Measurements from ENCODE around the gene CDH4.

The CDH4 gene

DNA sequence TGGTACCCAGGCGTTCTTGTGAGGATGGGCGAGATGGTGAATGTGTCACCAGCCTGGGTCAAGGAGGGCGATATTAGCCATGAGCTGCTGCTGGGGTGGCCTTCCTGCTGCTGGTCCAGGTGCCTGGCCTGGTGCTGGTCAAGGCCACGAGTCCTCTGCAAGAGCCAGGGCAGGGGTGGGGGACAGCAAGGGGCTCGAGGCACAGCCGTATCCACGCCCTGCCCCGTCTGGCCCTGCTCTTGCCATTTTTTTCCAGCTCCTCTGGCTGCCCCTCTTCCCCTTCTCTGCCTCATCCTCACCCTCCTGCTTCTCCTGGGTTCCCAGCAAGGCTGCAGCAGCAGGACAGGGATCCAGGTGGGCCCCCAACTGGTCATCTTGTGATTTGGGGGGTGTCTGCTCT is 51.2 kb downstream of the CDH4 start:
- DNase-seq = no peak

DNA sequence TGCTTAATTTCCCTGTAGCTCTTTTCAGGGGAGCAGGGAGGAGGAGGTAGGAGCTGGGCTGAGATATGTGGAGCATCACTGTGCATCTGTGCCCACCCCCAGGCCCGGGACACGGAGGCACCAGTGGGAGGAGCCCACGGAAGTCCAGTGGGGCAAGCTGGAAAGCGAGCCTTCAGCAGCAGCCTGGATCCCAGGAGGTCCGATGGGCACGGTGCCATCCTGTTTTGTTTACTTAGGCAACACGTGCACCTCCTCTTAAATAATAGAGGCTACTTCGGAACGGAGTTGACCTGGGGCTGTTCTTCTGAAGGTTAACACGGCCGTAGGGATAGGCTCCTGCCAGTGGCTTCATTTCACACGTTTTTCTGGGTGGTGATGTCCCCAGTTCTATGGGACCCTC is 51.6 kb downstream of the CDH4 start:
- no peak for DNase-seq

DNA sequence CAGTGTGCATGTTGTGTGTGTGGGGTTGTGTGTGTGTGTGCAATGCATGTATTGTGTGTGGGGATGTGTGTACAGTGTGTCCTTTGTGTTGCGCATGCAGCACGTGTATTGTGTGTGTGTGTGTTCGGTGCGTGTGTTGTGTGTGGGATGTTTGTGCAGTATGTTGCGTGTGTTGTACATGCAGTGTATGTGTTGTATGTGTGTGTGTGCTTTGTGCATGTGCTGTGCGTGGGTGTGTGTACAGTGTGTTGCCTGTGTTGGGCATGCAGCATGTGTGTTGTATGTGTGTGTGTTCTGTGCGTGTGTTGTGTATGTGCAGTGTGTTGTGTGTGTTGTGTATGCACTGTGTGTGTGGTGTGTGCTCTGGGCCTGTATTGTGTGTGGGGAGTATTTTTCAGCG is 52.7 kb downstream of the CDH4 start:
- DNase-seq = no peak

DNA sequence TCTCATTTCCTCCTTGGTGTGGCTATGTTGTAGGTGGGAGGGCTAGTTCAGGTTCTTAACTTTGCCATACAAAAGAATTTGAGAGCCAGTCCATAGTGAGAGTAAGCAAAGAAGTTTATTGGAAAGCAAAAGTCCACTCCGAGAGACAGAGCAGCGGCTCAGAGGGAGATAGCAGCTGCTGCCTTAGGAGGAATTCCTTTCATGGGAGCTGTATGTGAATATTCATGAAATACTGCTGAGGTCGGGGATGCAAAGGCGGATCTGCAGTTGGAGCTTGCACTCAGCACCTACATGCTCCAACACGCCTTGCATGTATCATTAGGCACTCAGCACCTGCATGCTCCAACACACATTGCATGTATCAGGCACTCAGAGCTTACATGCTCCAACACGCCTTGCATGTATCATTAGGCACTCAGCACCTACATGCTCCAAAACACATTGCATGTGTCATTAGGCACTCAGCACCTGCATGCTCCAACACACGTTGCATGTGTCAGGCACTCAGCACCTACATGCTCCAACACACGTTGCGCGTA is 54.9 kb downstream of the CDH4 start:
- DNase-seq = no peak

DNA sequence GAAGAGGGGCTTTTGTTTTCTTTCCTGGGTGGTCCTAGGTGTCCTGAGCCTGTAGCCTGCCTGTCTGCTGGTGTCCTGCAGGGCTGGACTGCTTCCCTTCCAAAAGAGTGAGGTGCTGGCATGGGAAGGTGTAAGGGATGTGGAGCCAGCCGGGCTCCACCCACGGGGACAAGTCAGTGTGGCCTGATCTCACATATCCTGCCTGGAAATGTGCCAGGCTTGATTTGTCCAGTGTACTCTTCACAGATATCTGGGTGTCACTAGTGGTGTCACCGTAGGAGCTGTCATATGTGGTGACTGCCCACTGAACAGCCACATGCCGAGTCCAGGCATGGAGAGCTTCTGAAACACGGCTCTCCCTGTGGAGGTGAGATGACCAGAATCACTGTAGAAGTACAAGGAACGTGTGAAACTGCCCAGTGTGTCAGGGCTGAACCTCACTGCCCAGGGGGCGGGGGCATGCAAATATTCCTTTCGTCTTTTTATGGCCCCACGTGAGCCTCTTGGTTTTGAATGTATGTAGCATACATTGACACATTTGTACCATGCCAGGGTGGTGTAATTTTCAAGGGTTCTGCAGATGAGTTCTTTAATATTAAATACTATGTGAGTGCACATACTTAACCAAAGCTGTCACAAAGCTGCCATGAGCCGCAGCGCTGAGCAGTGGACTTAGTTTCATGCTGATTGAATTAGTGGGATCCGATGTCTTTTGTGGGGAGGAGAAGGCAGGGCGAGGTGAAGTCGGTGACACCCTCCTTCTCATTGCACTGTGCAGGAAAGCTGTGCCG is 55.8 kb downstream of the CDH4 start:
- no peak for DNase-seq

DNA sequence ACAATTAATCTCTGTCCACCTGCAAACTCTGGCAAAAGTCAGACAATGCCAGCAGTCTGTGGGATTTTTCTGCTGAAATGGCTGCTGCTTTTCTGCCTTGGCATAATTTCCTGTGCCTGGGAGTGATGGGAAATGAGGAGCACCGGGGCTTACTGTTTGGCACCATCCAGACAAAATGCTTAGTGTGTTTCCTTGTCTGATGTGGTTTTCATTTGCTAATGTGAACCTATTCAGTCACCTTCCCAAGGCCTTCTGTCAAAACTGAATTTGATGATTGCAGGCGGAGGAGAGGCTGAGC is 56.4 kb downstream of the CDH4 start:
- DNase-seq = no peak

DNA sequence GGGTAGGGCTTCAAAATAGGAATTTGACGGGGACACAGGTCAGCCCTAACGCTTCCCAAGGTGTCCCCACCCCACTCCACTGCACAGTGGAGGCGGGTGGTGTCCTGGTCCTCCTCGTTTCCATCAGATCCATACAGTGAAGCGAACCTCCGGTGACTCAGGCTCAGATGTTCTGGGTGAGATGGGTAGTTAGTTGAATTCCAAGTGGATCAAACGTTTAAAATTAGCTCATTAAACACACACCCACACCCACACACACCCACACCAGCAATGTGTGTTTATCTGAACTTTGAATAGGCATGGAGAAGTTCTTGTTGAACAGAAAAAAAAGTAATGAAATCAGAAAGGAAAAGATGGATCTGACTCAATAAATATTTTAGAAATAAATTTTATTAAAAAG is 58.9 kb downstream of the CDH4 start:
- DNase-seq = no peak

DNA sequence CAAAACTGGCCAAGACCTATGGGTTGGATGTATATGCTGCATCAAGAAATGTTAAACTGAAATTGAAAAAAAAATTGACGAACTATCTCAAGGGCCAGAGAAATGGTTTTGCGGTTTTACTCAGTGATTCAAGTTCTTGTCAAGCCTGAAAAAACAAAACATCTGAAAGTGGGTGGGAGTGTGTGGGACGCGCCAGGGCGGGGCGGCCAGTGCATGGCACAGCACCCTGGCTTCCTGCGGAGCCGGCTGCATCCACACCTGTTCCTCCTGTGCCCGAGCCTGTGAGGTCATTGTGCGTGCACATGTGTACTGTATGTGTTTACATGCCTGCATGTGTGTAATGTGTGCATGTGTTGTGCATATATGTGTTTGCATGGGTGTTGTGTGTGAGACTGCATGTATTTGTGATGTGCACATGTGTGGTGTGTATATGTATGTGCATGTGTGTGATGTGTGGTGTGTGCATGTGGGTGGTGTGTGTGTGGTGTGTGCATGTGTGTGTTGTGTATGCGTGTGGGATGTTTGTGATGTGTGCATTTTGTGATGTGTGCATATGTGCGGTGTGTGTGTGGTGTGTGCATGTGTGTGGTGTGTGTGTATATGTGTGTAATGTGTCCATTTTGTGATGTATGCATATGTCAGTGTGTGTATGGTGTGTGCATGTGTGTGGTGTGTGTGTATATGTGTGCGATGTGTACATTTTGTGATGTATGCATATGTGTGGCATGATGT is 59.8 kb downstream of the CDH4 start:
- DNase-seq = no peak

DNA sequence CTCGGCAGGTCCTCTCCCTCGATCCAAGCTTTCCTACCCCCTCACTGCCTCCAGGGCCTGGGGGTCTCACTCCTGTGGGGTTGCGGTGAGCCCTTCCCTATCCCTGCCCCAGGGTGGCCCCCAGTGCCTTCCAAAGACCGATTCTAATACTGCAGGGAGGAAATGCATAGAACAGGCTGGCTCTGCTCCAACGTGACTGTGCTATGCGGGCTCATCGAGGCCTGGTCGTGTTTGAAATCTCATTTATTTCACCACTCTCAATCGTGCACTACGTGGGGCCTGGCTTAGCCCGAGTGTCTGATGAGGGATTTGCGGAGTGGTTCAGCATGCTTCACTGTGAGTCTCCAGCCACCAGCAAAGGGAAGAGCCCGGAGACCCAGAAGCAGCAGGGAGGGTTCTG is 60.9 kb downstream of the CDH4 start:
- DNase-seq = no peak

DNA sequence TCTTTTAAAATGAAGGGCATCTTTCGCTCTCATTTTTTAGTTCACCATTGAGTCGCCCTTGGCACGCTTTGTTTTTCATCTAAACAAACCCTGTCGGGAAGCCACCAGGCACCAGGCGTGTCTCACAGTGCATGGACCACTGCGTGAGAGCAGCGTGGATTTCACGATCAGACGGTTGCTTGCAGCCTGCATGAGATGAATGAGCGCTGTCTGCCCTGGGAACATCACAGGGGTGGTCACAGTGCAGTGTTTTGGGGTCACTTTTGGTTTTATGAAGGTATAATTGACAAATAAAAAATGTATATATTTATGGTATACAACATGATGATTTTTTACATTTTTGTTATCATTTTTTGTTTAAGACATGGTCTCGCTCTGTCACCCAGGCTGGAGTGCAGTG is 61.3 kb downstream of the CDH4 start:
- DNase-seq = no peak

DNA sequence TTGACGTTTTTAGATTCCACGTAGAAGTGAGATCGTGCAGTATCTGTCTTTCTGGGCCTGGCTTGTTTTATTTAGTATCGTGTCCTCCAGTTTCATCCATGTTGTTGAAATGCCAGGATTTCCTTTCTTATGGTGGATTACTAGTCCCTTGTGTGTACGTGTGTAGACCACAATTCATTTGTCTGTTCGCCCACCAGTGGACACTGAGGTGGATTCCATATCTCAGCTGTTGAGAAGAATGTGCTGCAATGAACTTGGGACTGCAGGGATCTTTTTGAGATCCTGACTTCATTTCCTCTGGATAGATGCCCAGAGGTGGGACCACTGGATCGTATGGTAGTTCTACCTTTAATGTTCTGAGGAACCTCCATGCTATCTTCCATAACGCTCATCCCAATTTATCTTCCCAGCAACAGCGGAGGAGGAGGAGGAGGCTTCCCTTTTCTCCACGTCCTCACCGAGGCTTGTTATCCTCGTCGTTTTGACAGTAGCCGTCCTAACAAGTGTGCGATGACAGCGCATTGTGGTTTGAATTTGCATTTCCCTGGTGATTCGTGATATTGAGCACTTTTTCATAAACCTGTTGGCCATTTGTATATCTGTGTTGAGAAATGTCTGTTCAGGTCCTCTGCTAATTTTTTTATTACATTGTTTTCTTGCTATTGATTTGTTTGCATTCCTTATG is 62.4 kb downstream of the CDH4 start:
- no peak for DNase-seq

DNA sequence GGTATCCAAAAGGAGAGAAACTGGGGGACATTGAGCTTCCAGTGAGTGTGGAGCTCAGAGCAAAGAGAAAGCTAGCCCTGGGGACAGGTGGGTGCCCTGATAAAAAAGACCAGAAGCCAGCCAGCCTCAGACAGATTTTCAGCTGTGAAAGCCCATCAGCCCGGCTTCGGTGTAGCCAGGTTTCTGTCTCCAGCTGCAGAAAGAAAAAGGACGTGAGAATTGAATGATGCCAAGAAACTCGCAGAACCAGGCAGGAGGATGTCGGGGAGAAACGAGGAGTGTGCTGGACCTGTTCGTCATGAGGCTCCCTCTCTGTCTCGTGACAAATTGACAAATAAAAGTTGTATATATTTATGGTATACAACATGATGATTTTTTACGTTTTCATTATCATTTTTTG is 63.3 kb downstream of the CDH4 start:
- DNase-seq = no peak

DNA sequence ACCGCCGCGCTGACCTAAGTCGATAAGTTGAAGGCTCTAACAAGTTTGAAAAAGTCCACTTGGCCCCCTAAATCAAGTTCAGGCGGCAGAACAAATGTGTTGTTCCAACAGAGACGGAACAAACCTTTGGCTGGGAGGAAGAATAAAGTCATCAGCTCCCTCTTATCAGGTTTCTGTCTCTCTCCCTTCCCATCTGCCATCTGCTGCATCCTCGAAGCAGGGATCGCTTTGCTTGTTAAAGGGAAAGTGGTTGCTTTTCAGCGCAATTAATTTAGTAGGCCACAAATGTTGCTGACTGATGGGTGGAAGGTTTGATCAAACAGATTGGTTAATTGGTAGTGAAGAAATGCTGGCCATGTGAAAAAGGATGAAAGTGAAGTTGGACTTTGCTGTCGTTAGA is 64.3 kb downstream of the CDH4 start:
- DNase-seq = no peak

DNA sequence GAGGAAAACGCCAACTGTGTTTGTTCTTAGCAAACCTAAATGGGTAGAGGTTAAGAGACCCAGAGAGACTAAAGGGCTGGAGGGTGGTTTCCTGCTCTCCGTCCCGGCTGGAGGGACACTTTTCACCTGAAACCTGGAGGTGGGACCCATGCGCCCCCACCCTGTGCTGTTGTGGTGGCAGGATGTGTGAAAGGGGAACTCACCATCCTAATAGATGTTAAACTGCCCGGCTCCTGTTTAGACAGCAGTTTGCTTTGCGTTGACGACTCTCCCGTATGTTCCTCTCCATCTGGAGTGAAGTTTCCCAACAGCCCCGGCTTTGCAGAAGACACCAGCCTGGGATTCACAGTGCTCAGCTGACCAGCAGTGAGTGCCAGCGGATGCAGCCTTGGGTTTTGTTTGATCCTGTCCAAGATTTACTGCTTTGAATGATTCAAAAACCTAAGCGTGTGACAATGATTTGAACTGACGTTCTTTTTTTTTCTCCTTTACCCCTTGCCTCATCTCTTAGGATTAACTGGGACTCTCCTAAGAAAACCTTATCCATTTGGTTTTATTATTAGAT is 66.0 kb downstream of the CDH4 start:
- DNase-seq = no peak

DNA sequence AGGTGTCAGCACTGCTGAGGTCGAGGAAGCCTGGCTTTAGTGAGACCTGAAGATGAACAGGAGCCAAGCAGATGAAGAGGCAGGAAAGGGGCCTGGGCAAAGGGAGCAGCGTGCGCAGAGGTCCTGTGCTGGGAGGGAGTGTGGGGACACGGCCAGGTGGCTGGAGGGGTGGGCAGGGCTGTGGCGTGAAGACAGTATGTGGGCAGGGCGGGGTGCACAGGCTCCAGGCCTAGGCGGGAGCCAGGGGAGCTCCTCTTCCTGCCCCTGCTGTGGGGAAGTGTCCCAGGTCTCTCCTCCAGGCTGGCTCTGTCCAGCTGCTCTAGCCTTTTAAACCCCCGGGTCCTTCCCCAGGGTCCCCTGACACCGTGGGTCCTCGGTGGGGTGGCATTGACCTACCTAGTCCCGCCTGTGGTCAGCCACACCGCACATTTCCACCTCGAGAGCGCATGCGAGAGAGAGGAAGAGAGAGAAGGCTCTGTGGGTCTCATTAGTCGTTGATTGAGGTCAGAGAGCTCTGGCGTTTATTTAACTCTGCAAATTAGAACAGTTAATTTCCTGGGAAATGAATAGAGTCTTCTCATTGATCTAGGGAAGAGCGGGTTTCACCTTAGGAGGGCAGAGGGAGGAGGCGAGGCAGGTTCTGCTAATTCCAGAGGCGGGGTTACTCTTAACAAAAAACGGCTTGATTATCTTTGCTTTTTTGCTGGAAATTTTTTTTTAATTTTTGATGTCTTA is 68.8 kb downstream of the CDH4 start:
- no peak for DNase-seq

DNA sequence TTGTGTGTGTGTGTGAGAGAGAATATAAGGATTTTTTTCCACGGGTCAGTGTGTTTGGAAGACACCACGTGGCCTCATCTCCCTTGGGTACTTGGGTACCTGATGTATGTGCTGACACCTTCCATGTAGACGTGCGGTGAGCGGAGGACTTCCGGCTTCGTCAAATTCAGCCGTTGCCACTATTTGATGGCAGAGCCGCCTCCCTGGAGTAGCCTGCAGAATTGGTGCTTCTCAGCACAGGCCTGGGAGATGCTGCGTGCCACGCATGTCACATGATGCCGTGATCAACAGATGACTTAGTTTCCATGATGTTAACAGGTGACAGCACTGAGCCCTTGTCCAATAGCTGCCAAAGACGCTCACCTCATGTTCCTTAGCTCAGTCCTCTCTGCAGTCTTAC is 69.4 kb downstream of the CDH4 start:
- no peak for DNase-seq

DNA sequence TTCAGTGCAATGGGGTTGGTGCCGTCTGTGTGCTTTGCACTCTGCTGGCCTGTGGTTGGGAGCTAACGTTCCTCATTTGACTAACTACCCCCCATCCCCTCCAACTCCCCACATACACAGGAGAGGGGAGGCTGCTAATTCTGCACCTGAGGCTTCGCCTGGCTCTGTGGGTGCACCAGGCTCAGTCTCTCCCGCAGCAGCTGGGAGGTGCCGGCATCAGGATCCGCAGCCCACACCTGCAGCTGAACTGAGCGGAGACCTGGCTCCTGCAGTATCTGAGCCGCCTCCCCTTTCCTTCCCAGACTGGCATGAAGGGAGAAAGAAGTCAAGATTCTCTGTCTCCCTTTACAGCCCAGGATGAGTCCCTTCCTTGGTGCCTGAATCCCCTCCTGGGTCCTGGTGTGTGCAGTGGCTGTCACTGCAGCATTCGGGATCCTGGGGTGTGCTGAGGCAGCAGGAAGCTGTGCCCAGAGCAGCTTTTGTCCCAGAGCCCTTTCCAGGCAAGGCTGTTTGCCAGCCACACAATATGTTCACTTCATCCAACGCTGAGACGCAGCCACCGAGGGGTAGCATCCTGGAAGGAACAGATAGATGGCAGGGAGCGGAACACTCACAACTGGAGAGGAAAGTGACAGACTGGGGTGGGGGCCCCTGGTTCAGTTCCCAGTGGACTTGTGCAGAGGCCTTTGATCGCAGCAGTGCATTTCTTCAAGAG is 70.2 kb downstream of the CDH4 start:
- DNase-seq = no peak

DNA sequence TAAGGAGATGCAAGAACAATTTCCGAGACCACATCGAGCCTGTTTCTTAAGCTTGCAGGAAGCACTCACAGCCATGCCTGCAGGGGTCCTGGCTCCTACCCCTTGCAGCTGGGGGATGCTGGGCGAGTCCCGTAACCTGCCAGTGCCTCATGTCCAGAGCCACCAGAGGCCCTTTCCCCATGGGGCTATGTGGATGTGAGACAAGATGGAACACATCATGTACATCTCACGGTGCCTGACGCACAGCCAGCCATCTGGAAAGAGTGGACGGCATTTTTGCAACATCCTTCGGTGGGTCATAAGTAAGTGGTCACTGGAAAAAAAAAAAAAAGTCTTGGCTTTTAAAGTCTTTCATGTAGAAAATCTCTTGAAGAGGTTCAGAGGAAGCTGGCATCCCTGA is 72.8 kb downstream of the CDH4 start:
- DNase-seq = no peak

DNA sequence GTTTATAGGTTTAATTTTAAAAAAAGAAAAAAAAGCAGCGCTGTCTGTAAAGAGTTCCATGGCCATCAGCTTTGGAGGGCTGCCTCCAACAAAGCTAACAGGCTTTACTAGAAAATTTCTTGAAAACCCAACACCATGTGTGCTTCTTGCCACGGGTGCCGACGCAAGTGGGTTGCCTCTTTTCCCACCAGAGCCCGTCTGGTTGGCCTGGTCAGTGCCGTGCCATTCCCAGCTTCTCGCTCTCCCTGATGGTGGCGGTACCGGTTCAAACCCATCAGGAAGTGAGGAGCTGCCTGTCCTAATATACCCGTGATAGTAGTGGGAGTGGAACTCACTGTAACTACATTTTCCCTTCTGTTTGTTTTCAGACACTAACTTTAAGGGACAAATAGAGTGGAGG is 73.7 kb downstream of the CDH4 start:
- no peak for DNase-seq

DNA sequence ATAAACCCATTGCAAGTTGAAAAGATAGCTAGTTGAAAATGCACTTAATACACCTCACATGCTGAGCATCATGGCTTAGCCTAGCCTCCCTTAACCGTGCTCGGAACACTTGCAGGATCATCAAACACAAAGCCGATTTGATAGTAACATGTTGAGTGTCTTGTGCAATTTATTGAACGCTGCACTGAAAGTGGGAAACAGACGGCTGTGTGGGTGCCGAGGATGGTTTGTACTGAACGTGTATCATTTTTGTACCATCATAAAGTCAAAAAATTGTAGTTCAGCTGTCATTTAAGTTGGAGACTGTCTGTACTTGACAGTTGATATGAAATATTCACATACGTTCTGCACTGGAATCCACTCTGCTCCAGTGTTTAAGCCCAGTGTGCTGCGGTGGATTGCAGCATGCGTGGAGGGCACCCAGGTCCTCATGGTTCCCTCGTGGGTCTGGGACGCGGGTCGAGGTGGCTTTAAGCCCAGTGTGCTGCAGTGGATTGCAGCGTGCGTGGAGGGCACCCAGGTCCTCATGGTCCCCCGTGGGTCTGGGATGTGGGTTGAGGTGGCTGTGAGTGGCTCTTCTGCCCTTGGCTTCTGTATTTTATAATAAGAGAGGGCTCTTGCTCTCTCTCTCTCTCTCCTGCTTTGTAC is 77.0 kb downstream of the CDH4 start:
- DNase-seq = no peak

DNA sequence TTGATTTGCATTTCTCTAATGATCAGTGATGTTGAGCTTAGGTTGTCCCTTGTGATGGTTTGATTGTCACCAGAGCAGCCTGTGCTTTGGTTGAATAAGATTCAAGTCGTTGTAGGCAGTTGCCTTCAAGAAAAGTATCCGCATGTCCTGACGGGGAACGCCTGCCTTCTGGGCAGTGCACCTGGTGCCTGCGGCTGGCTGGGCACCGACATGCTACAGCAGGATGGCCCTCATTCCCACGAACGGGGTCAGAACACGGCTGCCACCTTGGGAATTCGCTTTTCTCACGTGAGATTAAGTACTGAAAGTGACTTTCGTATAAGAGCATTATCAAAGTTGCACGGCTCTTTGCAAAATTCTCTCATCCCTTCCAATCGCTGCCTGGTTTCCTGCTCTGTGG is 78.4 kb downstream of the CDH4 start:
- DNase-seq = no peak

DNA sequence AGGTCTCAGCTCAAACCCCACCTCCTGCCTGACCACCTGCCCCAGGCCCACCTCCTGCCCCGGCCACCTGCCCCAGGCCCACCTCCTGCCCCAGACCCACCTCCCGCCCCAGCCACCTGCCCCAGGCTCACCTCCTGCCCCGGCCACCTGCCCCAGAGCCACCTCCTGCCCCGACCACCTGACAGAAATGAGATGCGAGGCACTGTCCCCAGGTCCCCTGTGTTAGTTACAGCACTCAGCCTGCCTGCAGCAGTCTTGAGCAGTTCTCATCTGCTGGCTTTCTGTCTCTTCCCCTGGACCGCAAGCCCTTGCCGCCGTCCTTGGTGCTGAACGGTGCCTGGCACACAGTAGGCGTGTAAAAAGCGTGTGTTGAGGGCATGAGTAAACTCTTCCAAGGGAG is 79.5 kb downstream of the CDH4 start:
- no peak for DNase-seq

Measured in stimulated activated CD4-positive, alpha-beta T cell treated with anti-CD3 and anti-CD28 coated beads, Interleukin-4, amount 100 ng/mL, for 24 hours (primary cell).